CD4-positive, alpha-beta T cell treated with Interleukin-15 for 1 hour (primary cell): ENCODE results near the gene LRRC8E.
"Not testable (repeated sequence)": the region's sequence is repeated elsewhere in the genome, so short reads cannot be mapped to it uniquely, and the experiment has no call there.

ENCODE experiments used
- DNase-seq: peaks from one replicate; pipeline ENCODE4 v3.0.0-alpha.2; 2020

The LRRC8E gene

GRCh38 chr19:7888826-7889217 is 512 bp downstream of the LRRC8E start:
- no peak for DNase-seq

GRCh38 chr19:7893362-7894101 is 5.2 kb downstream of the LRRC8E start:
- DNase-seq = not testable (repeated sequence)

- DNase-seq = no peak
These were observed 6.5 kb downstream of the LRRC8E start for GRCh38 chr19:7894612-7895309.

- DNase-seq = no peak
These were observed 7.3 kb downstream of the LRRC8E start for GRCh38 chr19:7895565-7895964.

GRCh38 chr19:7897292-7897691 is 9.0 kb downstream of the LRRC8E start:
- DNase-seq = no peak

GRCh38 chr19:7898967-7899366 is 10.7 kb downstream of the LRRC8E start:
- DNase-seq = no peak

GRCh38 chr19:7899751-7900378 is 11.6 kb downstream of the LRRC8E start:
- DNase-seq = no peak

- DNase-seq = no peak
These were observed 12.1 kb downstream of the LRRC8E start for GRCh38 chr19:7900401-7900870.

- DNase-seq = no peak
These were observed 12.6 kb downstream of the LRRC8E start for GRCh38 chr19:7900931-7901330.

GRCh38 chr19:7901337-7901736 is 13.0 kb downstream of the LRRC8E start:
- no peak for DNase-seq

- no peak for DNase-seq
These were observed 14.5 kb downstream of the LRRC8E start for GRCh38 chr19:7902796-7903243.

GRCh38 chr19:7903244-7904073 is 15.1 kb downstream of the LRRC8E start, which contains the start of gene MAP2K7:
MAP2K7 (plus strand) TSS chr19:7903877; CDS start chr19:7903945, 68 bp downstream.
- peak; percentile 99 for DNase-seq

- peak; percentile 93 for DNase-seq
These were observed 16.0 kb downstream of the LRRC8E start for GRCh38 chr19:7904074-7905020.

GRCh38 chr19:7905268-7905667 is 17.0 kb downstream of the LRRC8E start:
- DNase-seq = no peak

- no peak for DNase-seq
These were observed 17.5 kb downstream of the LRRC8E start for GRCh38 chr19:7905859-7906258.

- no peak for DNase-seq
These were observed 18.8 kb downstream of the LRRC8E start for GRCh38 chr19:7907122-7907521.

- DNase-seq = no peak
These were observed 19.2 kb downstream of the LRRC8E start for GRCh38 chr19:7907544-7907943.

GRCh38 chr19:7908078-7908699 is 19.9 kb downstream of the LRRC8E start:
- no peak for DNase-seq

- no peak for DNase-seq
These were observed 20.6 kb downstream of the LRRC8E start for GRCh38 chr19:7908742-7909461.

- no peak for DNase-seq
These were observed 21.3 kb downstream of the LRRC8E start for GRCh38 chr19:7909471-7910067.
